ENCODE results near the gene TNIP2. TPM values are rescaled to one million over a fixed set of nuclear protein-coding genes. Genes with fewer than 3 reads are reported as not detected.
"Not testable (repeated sequence)": the region's sequence is repeated elsewhere in the genome, so short reads cannot be mapped to it uniquely, and the experiment has no call there.

The TNIP2 gene
- total RNA-seq, 1 donor from 2014 or later, result 19.4 TPM

DNA sequence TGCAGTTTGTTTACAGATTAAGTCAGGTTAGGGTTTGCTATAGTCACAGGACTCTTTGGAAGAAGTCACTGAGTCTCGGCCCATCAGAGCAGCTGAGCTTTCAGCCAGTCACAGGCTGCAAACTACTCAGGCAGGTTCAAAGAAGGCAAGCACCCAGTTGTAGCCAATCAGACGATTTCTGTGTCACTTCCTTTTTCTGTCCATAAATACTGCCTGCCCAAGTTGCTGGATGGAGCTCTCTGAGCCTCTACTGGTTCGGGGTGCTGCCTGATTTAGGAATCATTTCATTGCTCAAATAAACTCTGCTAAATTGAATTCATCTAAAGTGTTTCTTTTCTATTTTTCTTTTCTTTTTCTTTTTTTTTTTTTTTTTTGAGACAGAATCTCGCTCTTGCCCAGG, 29.5 kb upstream of the TNIP2 start:
- Histone ChIP-seq H3K36me3 (no peaks in the 10 kb centered on the region), H3K27ac (replicated peaks) (peak overlapping the region; percentile 87), H3K9me3 (replicated peaks) (peaks cover 31% of the 10 kb centered on the region), H3K4me1 (peaks cover 37% of the 10 kb centered on the region), H3K4me3 (no peak overlapping the region), H3K27me3 (ENCODE audit: low read depth) (no peaks in the 10 kb centered on the region)
- intact Hi-C loops (cut with micrococcal nuclease), result no loop called here
- DNase-seq, result no peak
- TF ChIP-seq, protein P1, sequence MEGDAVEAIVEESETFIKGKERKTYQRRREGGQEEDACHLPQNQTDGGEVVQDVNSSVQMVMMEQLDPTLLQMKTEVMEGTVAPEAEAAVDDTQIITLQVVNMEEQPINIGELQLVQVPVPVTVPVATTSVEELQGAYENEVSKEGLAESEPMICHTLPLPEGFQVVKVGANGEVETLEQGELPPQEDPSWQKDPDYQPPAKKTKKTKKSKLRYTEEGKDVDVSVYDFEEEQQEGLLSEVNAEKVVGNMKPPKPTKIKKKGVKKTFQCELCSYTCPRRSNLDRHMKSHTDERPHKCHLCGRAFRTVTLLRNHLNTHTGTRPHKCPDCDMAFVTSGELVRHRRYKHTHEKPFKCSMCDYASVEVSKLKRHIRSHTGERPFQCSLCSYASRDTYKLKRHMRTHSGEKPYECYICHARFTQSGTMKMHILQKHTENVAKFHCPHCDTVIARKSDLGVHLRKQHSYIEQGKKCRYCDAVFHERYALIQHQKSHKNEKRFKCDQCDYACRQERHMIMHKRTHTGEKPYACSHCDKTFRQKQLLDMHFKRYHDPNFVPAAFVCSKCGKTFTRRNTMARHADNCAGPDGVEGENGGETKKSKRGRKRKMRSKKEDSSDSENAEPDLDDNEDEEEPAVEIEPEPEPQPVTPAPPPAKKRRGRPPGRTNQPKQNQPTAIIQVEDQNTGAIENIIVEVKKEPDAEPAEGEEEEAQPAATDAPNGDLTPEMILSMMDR (IDR thresholded peaks at IDR 0.05; ENCODE audit: borderline replicate concordance), result no peak

DNA sequence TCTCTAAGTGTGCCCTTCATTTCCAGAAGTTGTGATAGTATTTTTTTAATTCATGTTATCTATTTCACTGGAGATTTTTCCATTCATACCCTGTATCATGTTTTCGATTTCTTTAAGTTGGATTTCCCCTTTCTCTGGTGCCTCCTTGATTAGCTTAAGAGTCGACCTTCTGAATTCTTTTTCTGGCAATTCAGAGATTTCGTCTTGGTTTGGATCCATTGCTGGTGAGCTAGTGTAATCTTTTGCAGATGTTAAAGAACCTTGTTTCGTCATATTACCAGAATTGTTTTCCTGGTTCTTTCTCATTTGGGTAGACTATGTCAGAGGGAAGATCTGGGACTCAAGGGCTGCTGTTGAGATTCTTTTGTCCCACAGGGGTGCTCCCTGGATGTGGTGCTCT, 27.7 kb upstream of the TNIP2 start:
- Histone ChIP-seq H3K36me3 (no peaks in the 10 kb centered on the region), H3K4me3 (no peak overlapping the region), H3K27ac (replicated peaks) (no peak overlapping the region), H3K9me3 (replicated peaks) (peaks cover 31% of the 10 kb centered on the region), H3K27me3 (ENCODE audit: low read depth) (no peaks in the 10 kb centered on the region), H3K4me1 (peaks cover 33% of the 10 kb centered on the region)
- no peak for DNase-seq
- TF ChIP-seq, protein P1 (IDR thresholded peaks at IDR 0.05; ENCODE audit: borderline replicate concordance), result no peak
- intact Hi-C loops (cut with micrococcal nuclease), result no loop called here

DNA sequence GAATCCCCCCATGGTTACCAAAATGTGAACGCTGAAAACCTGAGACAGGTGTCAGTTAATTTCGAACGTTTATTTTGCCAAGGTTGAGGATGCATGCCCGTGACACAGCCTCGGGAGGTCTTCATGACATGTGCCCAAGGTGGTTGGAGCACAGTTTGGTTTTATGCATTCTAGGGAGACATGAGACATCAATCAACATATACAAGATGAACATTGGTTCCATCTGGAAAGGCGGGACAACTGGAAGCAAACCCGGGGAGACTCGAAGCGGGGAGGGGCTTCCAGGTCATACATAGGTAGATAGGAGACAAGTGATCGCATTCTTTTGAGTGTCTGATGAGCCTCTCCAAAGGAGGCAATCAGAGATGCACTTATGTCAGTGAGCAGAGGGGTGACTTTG, 25.8 kb upstream of the TNIP2 start:
- H3K27ac ChIP-seq (replicated peaks), result no peak overlapping the region
- H3K27me3 ChIP-seq (ENCODE audit: low read depth), result no peaks in the 10 kb centered on the region
- H3K4me1 ChIP-seq, result peaks cover 14% of the 10 kb centered on the region
- no peak overlapping the region for H3K4me3 ChIP-seq
- intact Hi-C loops (cut with micrococcal nuclease), result no loop called here
- peaks cover 31% of the 10 kb centered on the region for H3K9me3 ChIP-seq (replicated peaks)
- H3K36me3 ChIP-seq, result no peaks in the 10 kb centered on the region
- TF ChIP-seq, protein P1 (IDR thresholded peaks at IDR 0.05; ENCODE audit: borderline replicate concordance), result no peak
- no peak for DNase-seq

DNA sequence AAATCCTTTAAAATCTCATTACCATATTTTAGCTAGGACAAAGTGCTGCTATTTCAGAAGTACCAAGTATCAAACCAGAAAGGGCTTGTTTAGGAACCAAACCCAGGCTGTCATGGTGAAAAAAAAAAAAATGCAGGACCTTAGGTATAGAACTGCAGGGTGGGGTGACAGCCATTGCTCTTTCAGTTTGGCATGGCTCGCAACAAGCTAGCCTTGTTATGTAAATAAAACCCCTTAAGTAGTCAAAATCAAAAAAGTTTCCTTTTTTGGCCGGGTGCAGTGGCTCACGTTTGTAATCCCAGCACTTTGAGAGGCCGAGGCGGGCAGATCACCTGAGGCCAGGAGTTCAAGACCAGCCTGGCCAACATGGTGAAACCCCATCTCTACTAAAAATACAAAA, 24.5 kb upstream of the TNIP2 start:
- H3K4me3 ChIP-seq; H3K4me1 ChIP-seq; DNase-seq; H3K36me3 ChIP-seq; H3K27ac ChIP-seq (replicated peaks); H3K27me3 ChIP-seq (ENCODE audit: low read depth); intact Hi-C loops (cut with micrococcal nuclease): not testable (repeated sequence)
- H3K9me3 ChIP-seq (replicated peaks), result peaks cover 31% of the 10 kb centered on the region

DNA sequence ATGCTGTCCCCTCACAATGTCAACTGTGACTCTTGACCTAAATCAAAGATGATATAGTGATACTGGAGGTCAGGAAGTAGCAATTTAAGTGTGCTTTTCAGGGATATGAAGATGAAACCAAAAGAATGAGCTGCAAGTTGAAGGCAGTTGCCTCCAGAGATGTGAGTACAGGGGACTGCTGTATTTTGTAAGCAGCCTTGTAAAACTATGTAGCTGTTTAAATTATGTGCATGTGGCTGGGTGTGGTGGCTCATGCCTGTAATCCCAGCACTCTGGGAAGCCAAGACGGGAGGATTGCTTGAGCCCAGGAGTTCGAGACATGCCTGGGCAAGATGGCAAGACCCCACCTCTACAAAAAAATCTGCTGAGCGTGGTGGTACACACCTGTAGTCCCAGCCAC, 15.1 kb upstream of the TNIP2 start:
- Histone ChIP-seq H3K4me3 (no peak overlapping the region), H3K36me3 (no peaks in the 10 kb centered on the region), H3K27ac (replicated peaks) (no peak overlapping the region), H3K27me3 (ENCODE audit: low read depth) (no peaks in the 10 kb centered on the region), H3K4me1 (peaks cover 12% of the 10 kb centered on the region), H3K9me3 (replicated peaks) (no peaks in the 10 kb centered on the region)
- TF ChIP-seq, protein P1 (IDR thresholded peaks at IDR 0.05; ENCODE audit: borderline replicate concordance), result no peak
- DNase-seq, result no peak
- intact Hi-C loops (cut with micrococcal nuclease), result no loop called here

DNA sequence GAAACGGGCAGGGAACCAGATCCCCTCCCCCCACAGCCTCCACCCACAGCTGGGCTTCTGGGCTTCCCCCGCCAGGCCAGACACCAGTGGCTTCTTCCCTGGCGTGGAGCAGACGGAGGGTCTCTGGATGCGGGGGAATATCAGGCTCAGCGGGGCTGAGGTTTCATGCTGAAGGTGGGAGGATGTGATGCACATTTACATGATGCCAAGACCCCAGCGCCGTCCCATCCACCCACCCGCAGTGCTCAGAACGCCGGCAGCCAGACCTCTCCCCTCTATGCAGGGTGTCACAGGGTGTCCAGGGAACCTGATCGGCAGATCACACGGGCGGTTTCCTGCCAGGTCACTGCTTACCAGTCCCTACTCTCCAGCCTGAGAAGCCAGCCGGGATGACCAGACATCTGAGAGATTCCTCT, 12.8 kb upstream of the TNIP2 start:
- TF ChIP-seq, protein P1 (IDR thresholded peaks at IDR 0.05; ENCODE audit: borderline replicate concordance), result no peak
- H3K4me1 ChIP-seq, result peaks cover 19% of the 10 kb centered on the region
- intact Hi-C loops (cut with micrococcal nuclease), result loop anchor here (10.0 kb wide), 1 partner anchor 186 kb away; no protein-coding TSS in a partner anchor
- H3K4me3 ChIP-seq, result no peak overlapping the region
- no peaks in the 10 kb centered on the region for H3K27me3 ChIP-seq (ENCODE audit: low read depth)
- no peaks in the 10 kb centered on the region for H3K36me3 ChIP-seq
- no peaks in the 10 kb centered on the region for H3K9me3 ChIP-seq (replicated peaks)
- DNase-seq, result no peak
- no peak overlapping the region for H3K27ac ChIP-seq (replicated peaks)
